ENCODE results near the gene ATOH1. TPM values are rescaled to one million over a fixed set of nuclear protein-coding genes. Genes with fewer than 3 reads are reported as not detected.

The ATOH1 gene
- polyA plus RNA-seq, 3 donors, result not detected

DNA sequence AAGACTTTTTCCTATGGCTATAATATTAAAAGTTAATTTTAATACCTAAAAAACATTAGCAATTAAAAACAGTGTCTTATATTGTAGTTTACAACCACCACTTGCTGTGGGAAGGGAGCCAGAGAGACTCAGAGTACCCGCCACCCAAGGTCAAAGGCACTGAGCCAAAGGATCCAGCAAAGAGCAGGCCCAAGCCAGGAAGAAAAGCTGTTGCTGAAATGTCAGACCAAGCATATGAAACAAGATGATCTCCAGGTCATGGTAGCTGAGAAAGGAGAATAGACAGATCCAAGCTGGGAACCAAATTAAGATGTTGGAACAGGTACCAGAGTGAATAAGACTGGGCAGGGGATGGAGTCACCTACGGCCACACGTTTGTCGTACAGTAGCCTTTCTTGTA lies 18.8 kb upstream of the ATOH1 start:
- no peak overlapping the region for H2AFZ ChIP-seq (ENCODE audit: insufficient read depth, low read depth, low read length, poor library complexity, severe bottlenecking)
- no peaks in the 10 kb centered on the region for H4K20me1 ChIP-seq (ENCODE audit: insufficient read depth, low read length)
- intact Hi-C loops (cut with micrococcal nuclease), result no loop called here
- Mint-ChIP-seq H3K36me3 (no peaks in the 10 kb centered on the region), H3K27ac (peak overlapping the region in 1 of 7 donors; percentile 7), H3K9me3 (peaks cover 0 to 9% (median 1%) of the 10 kb centered on the region in 7 donors), H3K4me1 (peaks cover 4% of the 10 kb centered on the region), H3K4me3 (no peak overlapping the region), H3K27me3 (ENCODE audit: low read depth in 3 of 3) (no peaks in the 10 kb centered on the region)
- peaks cover 0 to 4% of the 10 kb centered on the region in 2 donors for H3K9me3 ChIP-seq (replicated peaks in 1 of 2; ENCODE audit: control insufficient read depth in 1 of 2, insufficient read depth in 1 of 2, low read length in 2 of 2)
- H3K27me3 ChIP-seq (ENCODE audit: control insufficient read depth in 2 of 2, insufficient read depth in 2 of 2, low read length in 2 of 2), result no peaks in the 10 kb centered on the region
- H3K4me1 ChIP-seq (ENCODE audit: control insufficient read depth in 1 of 2, insufficient read depth in 2 of 2, low read length in 2 of 2), result peaks cover 4 to 7% of the 10 kb centered on the region in 2 donors
- H3K36me3 ChIP-seq (replicated peaks in 1 of 2; ENCODE audit: control insufficient read depth in 1 of 2, insufficient read depth in 2 of 2, low read length in 2 of 2), result no peaks in the 10 kb centered on the region
- no peak overlapping the region for H3K27ac ChIP-seq (ENCODE audit: low read depth in 1 of 2, low read length in 2 of 2)
- WGBS (ENCODE audit: insufficient coverage), result 80% methylated on average over 1 of the region's 4 CpGs
- DNase-seq, result no peak
- no peak overlapping the region for H3K4me3 ChIP-seq (replicated peaks in 1 of 3; ENCODE audit: low read depth in 2 of 3, low read length in 3 of 3)
- TF ChIP-seq, protein P1, sequence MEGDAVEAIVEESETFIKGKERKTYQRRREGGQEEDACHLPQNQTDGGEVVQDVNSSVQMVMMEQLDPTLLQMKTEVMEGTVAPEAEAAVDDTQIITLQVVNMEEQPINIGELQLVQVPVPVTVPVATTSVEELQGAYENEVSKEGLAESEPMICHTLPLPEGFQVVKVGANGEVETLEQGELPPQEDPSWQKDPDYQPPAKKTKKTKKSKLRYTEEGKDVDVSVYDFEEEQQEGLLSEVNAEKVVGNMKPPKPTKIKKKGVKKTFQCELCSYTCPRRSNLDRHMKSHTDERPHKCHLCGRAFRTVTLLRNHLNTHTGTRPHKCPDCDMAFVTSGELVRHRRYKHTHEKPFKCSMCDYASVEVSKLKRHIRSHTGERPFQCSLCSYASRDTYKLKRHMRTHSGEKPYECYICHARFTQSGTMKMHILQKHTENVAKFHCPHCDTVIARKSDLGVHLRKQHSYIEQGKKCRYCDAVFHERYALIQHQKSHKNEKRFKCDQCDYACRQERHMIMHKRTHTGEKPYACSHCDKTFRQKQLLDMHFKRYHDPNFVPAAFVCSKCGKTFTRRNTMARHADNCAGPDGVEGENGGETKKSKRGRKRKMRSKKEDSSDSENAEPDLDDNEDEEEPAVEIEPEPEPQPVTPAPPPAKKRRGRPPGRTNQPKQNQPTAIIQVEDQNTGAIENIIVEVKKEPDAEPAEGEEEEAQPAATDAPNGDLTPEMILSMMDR (IDR thresholded peaks at IDR 0.05), result no peak
- H3K9ac ChIP-seq (ENCODE audit: insufficient read depth, low read length, poor library complexity, severe bottlenecking), result no peak overlapping the region
- H3K79me2 ChIP-seq (ENCODE audit: insufficient read depth, low read length), result no peaks in the 10 kb centered on the region
- no peak overlapping the region for H3K4me2 ChIP-seq (replicated peaks; ENCODE audit: extremely low read depth, low read length, poor library complexity, severe bottlenecking)

DNA sequence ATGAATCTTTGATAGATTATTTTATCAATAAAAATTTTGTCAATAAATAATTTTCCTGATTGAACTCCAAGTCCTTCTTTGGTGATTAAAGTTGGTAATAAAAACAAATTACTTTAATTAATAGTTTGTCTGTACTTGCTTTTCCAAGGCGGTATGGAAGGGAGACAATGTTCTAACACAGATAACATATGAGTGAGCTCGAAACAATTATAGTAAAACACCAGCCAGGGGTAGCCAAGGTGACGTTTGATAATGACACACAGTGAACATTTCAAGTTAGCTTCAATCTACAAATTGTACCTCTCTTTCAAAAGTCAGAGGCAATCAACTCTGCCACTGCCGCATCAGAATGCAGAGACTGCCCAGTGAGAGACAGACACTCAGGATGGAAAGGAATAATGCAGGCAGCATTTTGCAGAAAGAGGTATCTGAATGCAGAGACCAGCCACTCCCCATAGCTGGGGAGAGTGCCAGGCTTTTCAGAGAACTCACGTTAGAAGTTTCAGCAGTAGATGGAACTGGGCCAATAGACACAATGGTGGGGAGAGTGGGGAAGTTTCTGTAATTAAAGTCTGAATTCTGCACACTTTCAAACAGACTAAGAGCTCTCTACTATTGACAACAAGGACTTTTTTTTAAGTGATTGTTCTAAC lies 18.1 kb upstream of the ATOH1 start:
- Mint-ChIP-seq H3K27ac (no peak overlapping the region), H3K36me3 (no peaks in the 10 kb centered on the region), H3K4me3 (no peak overlapping the region), H3K9me3 (peaks cover 0 to 11% (median 1%) of the 10 kb centered on the region in 7 donors), H3K27me3 (ENCODE audit: low read depth in 3 of 3) (no peaks in the 10 kb centered on the region), H3K4me1 (peaks cover 5% of the 10 kb centered on the region)
- peaks cover 0 to 4% of the 10 kb centered on the region in 2 donors for H3K9me3 ChIP-seq (replicated peaks in 1 of 2; ENCODE audit: control insufficient read depth in 1 of 2, insufficient read depth in 1 of 2, low read length in 2 of 2)
- H3K27me3 ChIP-seq (ENCODE audit: control insufficient read depth in 2 of 2, insufficient read depth in 2 of 2, low read length in 2 of 2), result no peaks in the 10 kb centered on the region
- no peaks in the 10 kb centered on the region for H4K20me1 ChIP-seq (ENCODE audit: insufficient read depth, low read length)
- no peak for DNase-seq
- TF ChIP-seq, protein P1 (IDR thresholded peaks at IDR 0.05), result no peak
- no peaks in the 10 kb centered on the region for H3K79me2 ChIP-seq (ENCODE audit: insufficient read depth, low read length)
- peaks cover 8 to 12% of the 10 kb centered on the region in 2 donors for H3K4me1 ChIP-seq (ENCODE audit: control insufficient read depth in 1 of 2, insufficient read depth in 2 of 2, low read length in 2 of 2)
- H3K4me2 ChIP-seq (replicated peaks; ENCODE audit: extremely low read depth, low read length, poor library complexity, severe bottlenecking), result no peak overlapping the region
- no peak overlapping the region for H2AFZ ChIP-seq (ENCODE audit: insufficient read depth, low read depth, low read length, poor library complexity, severe bottlenecking)
- H3K36me3 ChIP-seq (replicated peaks in 1 of 2; ENCODE audit: control insufficient read depth in 1 of 2, insufficient read depth in 2 of 2, low read length in 2 of 2), result no peaks in the 10 kb centered on the region
- H3K4me3 ChIP-seq (replicated peaks in 1 of 3; ENCODE audit: low read depth in 2 of 3, low read length in 3 of 3), result no peak overlapping the region
- WGBS (ENCODE audit: insufficient coverage), result no CpG with 5 or more reads among the region's 5 CpGs
- H3K27ac ChIP-seq (ENCODE audit: low read depth in 1 of 2, low read length in 2 of 2), result no peak overlapping the region
- no peak overlapping the region for H3K9ac ChIP-seq (ENCODE audit: insufficient read depth, low read length, poor library complexity, severe bottlenecking)
- intact Hi-C loops (cut with micrococcal nuclease), result no loop called here

Data from CD14-positive monocyte (primary cell).